Kidney epithelial cell (primary cell): ENCODE data around the gene ITLN1. TPM values are rescaled to one million over a fixed set of nuclear protein-coding genes. Genes with fewer than 3 reads are reported as not detected.
"Not testable (repeated sequence)": the region's sequence is repeated elsewhere in the genome, so short reads cannot be mapped to it uniquely, and the experiment has no call there.

Source experiments
- DNase-seq: peaks from one replicate; pipeline ENCODE4 v3.0.0-alpha.2; 2010; ENCODE audit warnings: low read depth
- H3K27me3 ChIP-seq: 2 replicates; pipeline ENCODE4 v1.6.0; 2011; ENCODE audit warnings: low read length; ENCODE audit not compliant: control insufficient read depth, insufficient read depth
- H3K36me3 ChIP-seq: 2 replicates; pipeline ENCODE4 v1.5.1; 2011; ENCODE audit warnings: low read length; ENCODE audit not compliant: control insufficient read depth, insufficient read depth
- H3K4me3 ChIP-seq: 2 replicates; pipeline ENCODE4 v1.5.1; 2011; ENCODE audit warnings: low read depth, mild to moderate bottlenecking, control low read depth, low read length
- total RNA-seq: library from RNA; depleted of rRNA; stranded (reverse); fragments of >200 nt; gene quantifications from 2 replicates; pipeline ENCODE4 v1.2.3, GENCODE V29; 2015
- TF ChIP-seq, protein P1 (sequence below): IDR thresholded peaks from 2 replicates; pipeline ENCODE4 v1.5.1; 2011; ENCODE audit warnings: mild to moderate bottlenecking, moderate library complexity, low read length, control low read depth, inconsistent platforms; ENCODE audit not compliant: insufficient read depth, poor library complexity, severe bottlenecking

The ITLN1 gene
- total RNA-seq: not detected in 2 replicates

DNA sequence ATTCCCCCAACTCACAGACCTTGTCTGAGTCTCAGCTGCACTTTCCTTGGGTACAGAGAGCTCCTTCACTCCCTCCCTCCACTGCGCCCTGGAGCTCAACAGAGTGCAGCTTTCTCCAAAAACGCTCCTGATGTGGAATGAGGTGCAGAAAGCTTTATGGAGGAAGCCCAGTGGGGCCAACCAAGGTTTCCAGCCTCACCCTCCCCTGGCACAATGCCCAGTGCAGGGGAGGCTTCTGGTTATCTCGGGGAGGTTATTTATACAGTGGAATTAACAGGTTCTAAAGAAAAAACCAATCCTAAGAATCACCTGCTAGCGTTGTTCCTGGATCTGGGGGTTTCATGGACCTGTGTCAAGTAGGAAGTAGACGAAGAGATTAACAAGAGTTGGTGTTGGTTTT is at the start of gene ITLN1:
Gene ITLN1, minus strand, starts transcription at position 139 of the 400 bp plus-strand sequence. CDS start 303 bp downstream, outside the sequence.
- no peaks in the 10 kb centered on the region for H3K36me3 ChIP-seq
- no peak within 1 kb of the TSS for H3K4me3 ChIP-seq
- TF ChIP-seq, protein P1, sequence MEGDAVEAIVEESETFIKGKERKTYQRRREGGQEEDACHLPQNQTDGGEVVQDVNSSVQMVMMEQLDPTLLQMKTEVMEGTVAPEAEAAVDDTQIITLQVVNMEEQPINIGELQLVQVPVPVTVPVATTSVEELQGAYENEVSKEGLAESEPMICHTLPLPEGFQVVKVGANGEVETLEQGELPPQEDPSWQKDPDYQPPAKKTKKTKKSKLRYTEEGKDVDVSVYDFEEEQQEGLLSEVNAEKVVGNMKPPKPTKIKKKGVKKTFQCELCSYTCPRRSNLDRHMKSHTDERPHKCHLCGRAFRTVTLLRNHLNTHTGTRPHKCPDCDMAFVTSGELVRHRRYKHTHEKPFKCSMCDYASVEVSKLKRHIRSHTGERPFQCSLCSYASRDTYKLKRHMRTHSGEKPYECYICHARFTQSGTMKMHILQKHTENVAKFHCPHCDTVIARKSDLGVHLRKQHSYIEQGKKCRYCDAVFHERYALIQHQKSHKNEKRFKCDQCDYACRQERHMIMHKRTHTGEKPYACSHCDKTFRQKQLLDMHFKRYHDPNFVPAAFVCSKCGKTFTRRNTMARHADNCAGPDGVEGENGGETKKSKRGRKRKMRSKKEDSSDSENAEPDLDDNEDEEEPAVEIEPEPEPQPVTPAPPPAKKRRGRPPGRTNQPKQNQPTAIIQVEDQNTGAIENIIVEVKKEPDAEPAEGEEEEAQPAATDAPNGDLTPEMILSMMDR: no peak
- no peak for DNase-seq
- H3K27me3 ChIP-seq: no peaks in the 10 kb centered on the region

DNA sequence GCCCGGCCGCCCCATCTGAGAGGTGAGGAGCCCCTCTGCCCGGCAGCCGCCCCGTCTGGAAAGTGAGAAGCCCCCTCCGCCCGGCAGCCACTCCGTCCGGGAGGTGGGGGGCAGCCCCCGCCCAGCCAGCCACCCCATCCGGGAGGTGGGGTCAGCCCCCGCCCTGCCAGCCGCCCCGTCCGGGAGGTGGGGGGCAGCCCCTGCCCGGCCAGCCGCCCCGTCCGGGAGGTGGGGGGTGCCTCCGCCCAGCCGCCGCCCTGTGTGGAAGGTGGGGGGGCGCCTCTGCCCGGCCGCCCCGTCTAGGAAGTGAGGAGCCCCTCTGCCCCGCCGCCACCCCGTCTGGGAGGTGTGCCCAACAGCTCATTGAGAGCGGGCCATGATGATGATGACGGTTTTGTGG is 48.3 kb upstream of the ITLN1 start:
- not testable (repeated sequence) for H3K4me3 ChIP-seq, H3K27me3 ChIP-seq, H3K36me3 ChIP-seq, DNase-seq

DNA sequence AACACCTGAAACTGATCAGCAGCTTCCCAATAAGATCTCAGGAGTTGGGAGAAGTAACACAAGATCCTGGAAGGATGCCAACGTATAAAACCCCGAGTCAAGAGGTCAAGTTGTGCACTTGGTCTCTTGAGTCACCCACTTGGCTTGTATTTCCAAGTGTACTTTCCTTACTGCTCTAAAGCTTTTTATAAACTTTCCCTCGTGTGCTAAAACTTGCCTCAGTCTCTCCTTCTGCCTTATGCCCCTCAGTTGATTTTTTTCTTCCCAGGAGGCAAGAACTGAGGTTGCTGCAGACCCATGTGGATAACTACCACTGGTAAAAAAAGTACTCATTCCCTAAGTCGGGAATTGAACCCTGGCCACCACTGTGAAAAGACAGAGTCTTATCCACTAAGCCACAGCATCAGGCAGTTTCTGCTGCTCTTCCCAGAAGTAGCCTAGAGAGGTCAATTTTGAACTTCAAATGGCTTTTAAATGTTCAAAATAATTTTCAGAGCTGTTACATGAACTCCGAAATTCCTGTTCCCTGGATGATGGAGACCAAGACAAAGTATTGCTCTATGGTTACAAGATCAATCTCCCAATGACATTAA is 40.8 kb upstream of the ITLN1 start:
- DNase-seq: no peak
- TF ChIP-seq, protein P1: no peak
- no peaks in the 10 kb centered on the region for H3K36me3 ChIP-seq
- no peak overlapping the region for H3K4me3 ChIP-seq
- H3K27me3 ChIP-seq: no peaks in the 10 kb centered on the region

DNA sequence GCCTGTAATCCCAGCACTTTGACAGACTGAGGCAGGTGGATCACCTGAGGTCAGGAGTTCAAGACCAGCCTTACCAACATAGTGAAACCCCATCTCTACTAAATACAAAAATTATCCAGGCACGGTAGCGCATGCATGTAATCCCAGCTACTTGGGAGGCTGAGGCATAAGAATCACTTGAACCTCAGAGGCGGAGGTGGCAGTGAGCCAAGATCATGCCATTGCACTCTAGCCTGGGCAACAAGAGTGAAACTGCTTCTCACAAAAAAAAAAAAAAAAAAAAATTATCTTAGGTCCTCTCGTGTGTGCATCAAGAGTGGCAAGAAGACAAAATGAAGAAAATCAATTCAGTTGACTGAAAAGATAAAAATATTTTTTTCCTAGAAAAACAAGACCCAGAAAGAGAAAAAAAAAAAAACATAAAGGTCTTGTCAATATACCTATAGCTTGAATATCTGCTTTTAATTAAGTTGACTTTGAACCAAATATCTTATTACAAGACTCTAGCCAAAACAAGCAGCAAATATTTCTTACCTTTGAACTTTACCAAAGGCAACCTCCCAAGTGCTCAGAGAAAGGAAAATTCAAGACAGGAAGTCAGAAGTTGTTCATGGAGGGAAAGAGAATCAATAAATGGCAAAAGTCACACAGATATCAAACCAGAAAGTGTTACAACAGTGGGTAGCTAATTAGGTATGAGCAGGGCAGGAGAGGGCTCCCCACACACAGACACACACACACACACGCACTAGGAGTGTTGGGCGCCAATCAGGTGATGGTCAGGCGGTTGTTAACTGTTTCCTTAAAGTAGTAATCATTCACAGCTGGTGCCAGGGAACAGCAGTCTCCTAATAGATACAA is 40.0 kb upstream of the ITLN1 start:
- no peak for DNase-seq
- Histone ChIP-seq H3K4me3 (no peak overlapping the region), H3K27me3 (no peaks in the 10 kb centered on the region), H3K36me3 (no peaks in the 10 kb centered on the region)
- TF ChIP-seq, protein P1: no peak

DNA sequence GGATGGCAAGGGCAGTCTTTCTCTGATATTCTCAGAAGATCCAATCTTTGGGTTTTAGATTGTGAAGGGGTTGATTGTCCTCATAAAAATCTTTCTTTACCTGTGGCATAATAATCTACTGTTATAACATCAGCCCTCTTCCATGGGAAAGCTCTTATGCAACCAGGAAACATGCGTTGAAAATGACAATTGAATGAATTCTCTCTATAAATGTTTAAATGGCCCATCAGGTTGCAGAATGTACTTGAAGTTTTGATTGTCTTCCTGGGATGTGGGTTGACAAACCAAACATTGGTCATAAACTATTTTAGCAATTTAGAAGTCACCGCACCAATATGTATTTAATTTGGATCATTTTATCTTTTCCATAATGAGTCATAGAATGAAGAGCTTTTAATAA is 31.7 kb upstream of the ITLN1 start:
- Histone ChIP-seq H3K36me3 (no peaks in the 10 kb centered on the region), H3K4me3 (no peak overlapping the region), H3K27me3 (no peaks in the 10 kb centered on the region)
- TF ChIP-seq, protein P1: no peak
- DNase-seq: no peak

DNA sequence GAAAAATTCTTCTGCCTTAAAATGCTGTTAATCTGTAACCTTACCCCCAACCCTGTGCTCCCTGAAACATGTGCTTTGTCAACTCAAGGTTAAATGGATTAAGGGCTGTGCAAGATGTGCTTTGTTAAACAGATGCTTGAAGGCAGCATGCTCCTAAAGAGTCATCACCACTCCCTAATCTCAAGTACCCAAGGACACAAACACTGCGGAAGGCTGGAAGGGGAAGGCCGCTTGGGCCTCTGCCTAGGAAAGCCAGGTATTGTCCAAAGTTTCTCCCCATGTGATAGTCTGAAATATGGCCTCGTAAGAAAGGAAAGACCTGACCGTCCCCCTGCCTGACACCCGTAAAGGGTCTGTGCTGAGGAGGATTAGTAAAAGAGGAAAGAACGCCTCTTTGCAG is 28.2 kb upstream of the ITLN1 start:
- not testable (repeated sequence) for H3K4me3 ChIP-seq, DNase-seq, H3K36me3 ChIP-seq, H3K27me3 ChIP-seq

DNA sequence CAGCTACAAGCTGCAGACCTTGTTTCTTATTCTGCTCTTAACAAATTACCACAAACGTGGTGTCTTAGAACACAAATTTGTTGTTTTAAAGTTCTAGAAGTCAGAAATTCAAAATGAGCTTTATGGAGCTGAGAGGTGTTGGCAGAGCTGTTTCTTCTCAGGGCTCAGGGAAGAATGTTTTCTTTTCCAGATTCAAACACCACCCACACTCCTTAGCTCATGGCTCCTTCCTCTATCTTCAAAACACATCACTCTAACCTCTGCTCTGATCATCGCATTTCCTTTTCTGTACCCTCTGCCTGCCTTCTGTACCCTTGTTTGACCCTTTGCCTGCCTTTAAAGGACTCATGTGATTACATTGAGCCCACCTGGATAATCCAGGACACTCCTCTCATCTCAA is 26.9 kb upstream of the ITLN1 start:
- no peak for DNase-seq
- H3K36me3 ChIP-seq: no peaks in the 10 kb centered on the region
- no peak overlapping the region for H3K4me3 ChIP-seq
- H3K27me3 ChIP-seq: no peaks in the 10 kb centered on the region
- TF ChIP-seq, protein P1: no peak
